Measurements from ENCODE around the gene GPC1. TPM values are rescaled to one million over a fixed set of nuclear protein-coding genes. Genes with fewer than 3 reads are reported as not detected.

The GPC1 gene
- total RNA-seq, 1 donor from 2014 or later, result 123 TPM

DNA sequence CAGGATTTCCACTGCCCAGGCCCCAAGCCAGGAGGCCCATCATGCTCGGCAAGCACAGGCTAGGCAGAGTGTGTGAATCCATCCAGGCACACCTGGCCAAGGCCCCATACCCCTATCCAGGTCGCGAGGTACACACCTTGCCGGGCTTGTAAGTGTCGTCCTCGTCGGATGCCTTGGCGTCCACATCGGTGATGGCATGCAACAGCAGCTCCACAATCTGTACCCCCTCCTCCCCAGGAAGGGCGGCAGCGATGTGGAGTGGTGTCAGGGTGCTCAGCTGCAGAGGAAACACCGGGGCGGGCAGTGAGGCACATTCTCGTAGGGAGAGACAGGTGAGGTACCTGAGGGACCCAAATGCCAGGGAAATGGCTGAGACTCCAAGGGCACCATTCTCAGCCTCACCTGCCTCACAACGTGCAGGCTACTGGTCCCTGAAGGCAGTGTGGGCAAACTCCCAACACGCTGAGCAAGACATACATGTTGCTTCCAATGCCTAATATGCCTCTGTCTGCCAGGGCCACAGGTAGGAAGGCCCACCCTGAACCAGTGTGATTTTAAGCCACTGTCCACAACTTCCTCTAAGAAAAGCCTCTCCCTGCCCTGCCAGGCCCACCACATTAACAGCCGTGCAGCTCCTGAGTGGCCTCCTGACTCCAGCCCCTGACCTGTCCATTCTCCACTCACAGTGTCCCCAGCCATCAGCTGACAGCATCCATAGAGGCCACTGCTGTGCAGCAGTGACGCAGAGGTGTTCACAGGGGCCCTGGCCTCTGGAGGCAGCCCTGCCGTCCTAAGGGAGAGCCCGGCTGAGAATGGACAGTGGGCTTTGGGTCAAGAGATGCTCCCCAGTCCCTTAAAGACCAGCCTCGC lies 77.4 kb downstream of the GPC1 start:
- no peaks in the 10 kb centered on the region for H3K9me3 ChIP-seq
- no peak overlapping the region for H3K4me3 ChIP-seq
- intact Hi-C loops (cut with DNase I), result no loop called here
- H3K4me1 ChIP-seq, result no peaks in the 10 kb centered on the region
- peak in 1 of 2 donors; percentile 54 for DNase-seq (ENCODE audit: low spot score in 2 of 2)
- H3K27me3 ChIP-seq, result no peaks in the 10 kb centered on the region
- TF ChIP-seq, protein P1, sequence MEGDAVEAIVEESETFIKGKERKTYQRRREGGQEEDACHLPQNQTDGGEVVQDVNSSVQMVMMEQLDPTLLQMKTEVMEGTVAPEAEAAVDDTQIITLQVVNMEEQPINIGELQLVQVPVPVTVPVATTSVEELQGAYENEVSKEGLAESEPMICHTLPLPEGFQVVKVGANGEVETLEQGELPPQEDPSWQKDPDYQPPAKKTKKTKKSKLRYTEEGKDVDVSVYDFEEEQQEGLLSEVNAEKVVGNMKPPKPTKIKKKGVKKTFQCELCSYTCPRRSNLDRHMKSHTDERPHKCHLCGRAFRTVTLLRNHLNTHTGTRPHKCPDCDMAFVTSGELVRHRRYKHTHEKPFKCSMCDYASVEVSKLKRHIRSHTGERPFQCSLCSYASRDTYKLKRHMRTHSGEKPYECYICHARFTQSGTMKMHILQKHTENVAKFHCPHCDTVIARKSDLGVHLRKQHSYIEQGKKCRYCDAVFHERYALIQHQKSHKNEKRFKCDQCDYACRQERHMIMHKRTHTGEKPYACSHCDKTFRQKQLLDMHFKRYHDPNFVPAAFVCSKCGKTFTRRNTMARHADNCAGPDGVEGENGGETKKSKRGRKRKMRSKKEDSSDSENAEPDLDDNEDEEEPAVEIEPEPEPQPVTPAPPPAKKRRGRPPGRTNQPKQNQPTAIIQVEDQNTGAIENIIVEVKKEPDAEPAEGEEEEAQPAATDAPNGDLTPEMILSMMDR (IDR thresholded peaks at IDR 0.05), result no peak
- H3K27ac ChIP-seq, result no peak overlapping the region
- peaks cover 0 to 28% of the 10 kb centered on the region in 2 donors for H3K36me3 ChIP-seq

DNA sequence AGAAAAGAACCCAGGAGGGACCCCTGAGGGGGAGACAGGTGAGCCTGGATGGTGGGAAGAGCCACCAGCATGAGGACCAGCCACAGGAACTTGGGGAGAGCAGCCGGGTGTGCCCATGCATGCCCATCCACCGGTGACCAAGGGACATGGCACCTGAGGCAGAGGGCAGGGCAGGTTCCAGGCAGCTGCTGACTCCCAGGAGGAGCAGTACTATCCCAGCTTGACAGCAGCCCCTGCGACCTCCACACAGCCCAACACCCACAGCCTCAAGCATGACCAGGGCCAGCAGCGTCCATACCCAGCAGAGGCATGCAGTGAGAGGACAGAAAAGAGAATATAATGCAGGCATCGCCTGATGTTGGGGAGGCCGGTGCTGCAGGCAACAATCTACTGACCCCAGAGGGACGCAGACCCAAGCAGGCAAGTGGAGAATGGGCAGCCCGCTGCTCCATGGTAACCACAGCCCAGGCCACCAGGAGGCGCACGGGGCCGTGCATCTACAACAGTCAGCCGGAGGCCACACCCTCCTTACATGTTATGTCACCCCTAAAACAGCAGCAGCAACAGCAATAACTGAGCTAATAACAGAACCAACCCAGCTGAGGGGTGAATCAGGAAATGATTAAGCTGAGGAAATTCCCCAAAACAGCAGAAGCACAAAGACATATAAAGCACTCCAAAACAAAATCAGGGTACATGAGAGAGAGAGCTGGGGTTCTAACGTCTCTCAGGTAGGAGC lies 78.3 kb downstream of the GPC1 start:
- DNase-seq (ENCODE audit: low spot score in 2 of 2), result peak; percentile 48 to 87
- TF ChIP-seq, protein P1 (IDR thresholded peaks at IDR 0.05), result peak; percentile 46 to 76 (median 62)
- no peaks in the 10 kb centered on the region for H3K4me1 ChIP-seq
- intact Hi-C loops (cut with DNase I), result no loop called here
- no peaks in the 10 kb centered on the region for H3K27me3 ChIP-seq
- no peak overlapping the region for H3K27ac ChIP-seq
- no peaks in the 10 kb centered on the region for H3K9me3 ChIP-seq
- H3K36me3 ChIP-seq, result peaks cover 0 to 28% of the 10 kb centered on the region in 2 donors
- no peak overlapping the region for H3K4me3 ChIP-seq

GRCh38 chr2:240514631-240515030 lies 79.2 kb downstream of the GPC1 start:
- TF ChIP-seq, protein P1 (IDR thresholded peaks at IDR 0.05), result no peak
- H3K4me1 ChIP-seq, result no peaks in the 10 kb centered on the region
- H3K27me3 ChIP-seq, result no peaks in the 10 kb centered on the region
- intact Hi-C loops (cut with DNase I), result no loop called here
- peaks cover 0 to 21% of the 10 kb centered on the region in 2 donors for H3K36me3 ChIP-seq
- no peaks in the 10 kb centered on the region for H3K9me3 ChIP-seq
- no peak overlapping the region for H3K27ac ChIP-seq
- DNase-seq (ENCODE audit: low spot score in 2 of 2), result peak in 1 of 2 donors; percentile 12
- no peak overlapping the region for H3K4me3 ChIP-seq

- peaks cover 0 to 10% of the 10 kb centered on the region in 2 donors for H3K36me3 ChIP-seq
- H3K27ac ChIP-seq, result no peak overlapping the region
- H3K27me3 ChIP-seq, result no peaks in the 10 kb centered on the region
- no peaks in the 10 kb centered on the region for H3K9me3 ChIP-seq
- peaks cover 0 to 3% of the 10 kb centered on the region in 2 donors for H3K4me1 ChIP-seq
- intact Hi-C loops (cut with DNase I), result no loop called here
- DNase-seq (ENCODE audit: low spot score in 2 of 2), result no peak
- TF ChIP-seq, protein P1 (IDR thresholded peaks at IDR 0.05), result no peak
- H3K4me3 ChIP-seq, result no peak overlapping the region
These were observed 81.9 kb downstream of the GPC1 start for GRCh38 chr2:240517342-240517741.

Other genes with a start within 250 kb of the GPC1 start
- 14.4 TPM for gene ANKMY1, start 122.3 kb downstream of the GPC1 start, total RNA-seq
- gene DUSP28, start 124.7 kb downstream of the GPC1 start, total RNA-seq, result 72.3 TPM
- 196 TPM for gene RNPEPL1, start 132.8 kb downstream of the GPC1 start, total RNA-seq
- gene CAPN10, start 151.1 kb downstream of the GPC1 start, total RNA-seq, result 27.8 TPM
- not detected for gene GPR35, start 189.8 kb downstream of the GPC1 start, total RNA-seq
- not detected for gene AQP12B, start 247.2 kb downstream of the GPC1 start, total RNA-seq